NCI-H526 (cell line): ENCODE measurements around the gene POU6F2.
"Not testable (repeated sequence)": the region's sequence is repeated elsewhere in the genome, so short reads cannot be mapped to it uniquely, and the experiment has no call there.

Experiments used
- DNase-seq, 2 experiments: peaks; one replicate each; lab custom pipeline; 2025; lab: John Stamatoyannopoulos, UW

Gene POU6F2

DNA sequence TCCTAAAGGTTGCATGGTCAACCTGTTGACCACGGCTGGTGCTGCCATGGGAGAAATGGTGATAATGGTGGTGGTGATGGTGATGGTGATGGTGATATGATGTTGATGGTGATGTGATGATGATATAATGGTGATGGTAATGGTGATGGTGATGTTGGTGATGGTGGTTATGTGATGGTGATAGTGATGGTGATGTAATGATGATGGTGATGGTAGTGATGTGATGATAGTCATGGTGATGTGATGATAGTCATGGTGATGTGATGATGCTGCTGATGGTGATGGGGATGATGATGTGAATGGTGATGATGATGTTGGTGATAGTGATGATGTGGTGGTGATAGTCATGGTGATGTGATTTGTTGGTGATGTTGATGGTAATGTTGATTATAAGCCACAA, 23.9 kb downstream of the POU6F2 start:
- no peak for DNase-seq

DNA sequence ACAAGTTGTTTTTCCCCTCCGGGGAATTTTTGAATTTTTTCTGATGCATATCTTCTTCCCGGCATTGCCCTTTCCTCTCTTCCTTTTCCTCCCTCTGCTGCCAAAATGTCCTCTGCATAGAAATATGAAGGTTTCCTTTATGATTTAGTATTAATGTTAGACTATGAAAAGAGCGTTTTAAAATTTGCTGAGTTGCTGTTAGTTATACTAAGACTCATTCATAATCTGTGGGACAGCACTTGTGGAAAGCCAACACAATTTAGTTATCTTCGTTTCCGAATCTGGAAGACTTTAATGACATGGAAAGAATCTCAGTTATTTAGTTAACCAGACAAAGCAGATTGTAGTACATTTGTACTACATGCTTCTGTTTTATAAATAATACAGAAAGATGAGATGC, 25.0 kb downstream of the POU6F2 start:
- no peak for DNase-seq

DNA sequence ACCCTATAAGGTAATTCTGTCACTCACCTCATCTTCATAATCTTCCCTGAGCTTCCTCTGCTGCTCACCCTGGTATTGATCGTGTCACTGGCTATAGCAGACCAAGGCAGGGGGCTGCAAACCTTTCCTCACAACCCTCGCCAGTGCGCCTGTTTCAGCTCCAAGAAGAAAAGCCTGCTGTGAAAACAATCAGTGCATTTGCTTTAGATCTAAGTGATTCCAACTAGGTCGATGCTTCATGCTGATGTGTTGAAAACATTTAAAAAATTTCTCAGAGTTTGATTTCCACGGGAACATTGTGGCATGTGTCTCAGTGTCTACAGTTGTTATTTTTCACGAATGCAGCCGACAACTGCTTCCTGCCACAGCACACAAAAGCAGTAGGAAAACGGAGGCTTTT, 27.3 kb downstream of the POU6F2 start:
- no peak for DNase-seq

- no peak for DNase-seq
Observed at GRCh38 chr7:39005461-39005860, 27.8 kb downstream of the POU6F2 start.

DNA sequence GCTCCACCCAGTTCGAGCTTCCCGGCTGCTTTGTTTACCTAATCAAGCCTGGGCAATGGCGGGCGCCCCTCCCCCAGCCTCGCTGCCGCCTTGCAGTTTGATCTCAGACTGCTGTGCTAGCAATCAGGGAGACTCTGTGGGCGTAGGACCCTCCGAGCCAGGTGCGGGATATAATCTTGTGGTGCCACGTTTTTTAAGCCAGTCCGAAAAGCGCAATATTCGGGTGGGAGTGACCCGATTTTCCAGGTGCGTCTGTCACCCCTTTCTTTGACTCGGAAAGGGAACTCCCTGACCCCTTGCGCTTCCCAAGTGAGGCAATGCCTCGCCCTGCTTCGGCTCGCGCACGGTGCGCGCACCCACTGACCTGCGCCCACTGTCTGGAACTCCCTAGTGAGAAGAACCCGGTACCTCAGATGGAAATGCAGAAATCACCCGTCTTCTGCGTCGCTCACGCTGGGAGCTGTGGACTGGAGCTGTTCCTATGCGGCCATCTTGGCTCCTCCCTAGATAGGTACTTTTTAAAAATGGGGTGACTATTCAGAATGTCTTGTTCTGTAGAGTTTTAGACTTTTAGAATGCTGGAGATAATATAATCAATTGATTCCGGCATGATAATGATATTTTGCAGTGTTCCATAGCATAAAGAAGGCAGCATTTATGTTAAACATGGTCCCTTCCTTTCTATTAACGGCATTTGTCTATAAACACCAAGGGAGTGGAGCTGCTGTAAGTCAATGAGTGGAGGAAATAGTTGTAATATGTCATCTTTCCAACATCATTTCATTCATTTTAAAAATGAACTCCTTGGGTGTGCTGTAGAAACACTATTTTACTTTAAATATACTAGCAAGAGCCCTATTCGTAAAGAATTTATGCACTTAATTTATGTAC, 35.6 kb downstream of the POU6F2 start:
- DNase-seq = not testable (repeated sequence)

DNA sequence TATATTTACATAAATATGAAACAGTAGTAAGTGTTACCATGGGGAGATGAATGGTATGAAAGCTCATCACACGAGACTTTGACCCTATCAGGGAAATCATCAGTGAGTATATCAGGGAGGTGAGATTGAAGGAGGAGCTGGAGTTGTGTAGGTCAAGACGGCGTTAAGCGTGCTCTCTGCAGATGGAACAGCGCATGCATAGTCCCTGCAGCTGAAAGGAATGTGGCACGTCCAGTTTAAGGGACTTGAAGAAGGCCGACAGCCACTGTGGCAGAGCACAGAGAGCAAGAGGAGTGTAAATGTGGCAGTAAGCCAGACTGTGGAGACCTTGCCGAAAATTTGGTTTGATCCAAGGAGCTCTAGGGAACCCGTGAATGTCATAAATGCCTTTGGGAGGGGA, 38.9 kb downstream of the POU6F2 start:
- DNase-seq = peak; percentile 84 to 85

- peak in 1 of 2 experiments; percentile 19 for DNase-seq
Observed at GRCh38 chr7:39017369-39017915, 39.7 kb downstream of the POU6F2 start.

DNA sequence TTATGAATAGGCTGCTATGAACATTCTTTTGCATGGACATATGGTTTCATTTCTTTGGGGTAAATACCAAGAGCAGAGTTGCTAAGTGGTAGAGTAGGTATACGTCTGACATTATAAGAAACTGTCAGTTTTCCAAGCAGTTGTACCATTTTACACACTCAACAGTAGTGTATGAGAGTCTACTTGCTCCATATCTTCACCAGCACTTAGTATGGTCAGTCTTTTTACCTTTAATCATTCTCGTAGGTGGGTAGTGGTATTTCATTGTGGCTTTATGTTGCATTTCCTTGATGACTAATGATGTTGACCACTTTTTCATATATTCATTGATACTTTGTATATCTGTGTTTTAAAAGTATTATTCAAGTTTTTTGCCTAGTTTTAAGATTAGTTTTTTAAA, 45.1 kb downstream of the POU6F2 start:
- no peak for DNase-seq

GRCh38 chr7:39027491-39027890, 49.8 kb downstream of the POU6F2 start:
- no peak for DNase-seq

GRCh38 chr7:39033885-39034624, 56.3 kb downstream of the POU6F2 start:
- no peak for DNase-seq

GRCh38 chr7:39035156-39035555, 57.4 kb downstream of the POU6F2 start:
- DNase-seq = no peak

- no peak for DNase-seq
Observed at GRCh38 chr7:39035903-39036302, 58.2 kb downstream of the POU6F2 start.

- no peak for DNase-seq
Observed at GRCh38 chr7:39042670-39043069, 65.0 kb downstream of the POU6F2 start.

GRCh38 chr7:39043531-39043930, 65.8 kb downstream of the POU6F2 start:
- DNase-seq = no peak

- DNase-seq = no peak
Observed at GRCh38 chr7:39044489-39044888, 66.8 kb downstream of the POU6F2 start.

DNA sequence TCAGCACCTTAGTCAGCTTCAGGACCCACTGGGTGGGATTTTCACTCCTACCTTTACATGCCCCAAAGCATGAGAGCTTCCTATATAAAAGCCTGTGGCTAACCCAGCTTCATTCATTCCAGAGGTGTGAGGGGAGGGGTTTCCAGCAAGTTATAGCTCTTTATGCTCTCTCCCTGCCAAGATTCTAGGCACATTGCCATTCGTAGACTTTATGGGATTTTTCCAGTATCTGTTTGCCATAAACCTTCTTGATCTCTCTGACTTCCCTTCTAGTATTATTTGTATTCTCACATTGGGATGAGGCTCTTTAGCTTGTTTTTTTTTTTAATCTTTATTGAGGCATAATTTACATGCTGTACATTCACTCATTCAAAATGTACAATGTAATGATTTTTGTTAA, 67.5 kb downstream of the POU6F2 start:
- DNase-seq = no peak

- no peak for DNase-seq
Observed at GRCh38 chr7:39051279-39051678, 73.6 kb downstream of the POU6F2 start.

DNA sequence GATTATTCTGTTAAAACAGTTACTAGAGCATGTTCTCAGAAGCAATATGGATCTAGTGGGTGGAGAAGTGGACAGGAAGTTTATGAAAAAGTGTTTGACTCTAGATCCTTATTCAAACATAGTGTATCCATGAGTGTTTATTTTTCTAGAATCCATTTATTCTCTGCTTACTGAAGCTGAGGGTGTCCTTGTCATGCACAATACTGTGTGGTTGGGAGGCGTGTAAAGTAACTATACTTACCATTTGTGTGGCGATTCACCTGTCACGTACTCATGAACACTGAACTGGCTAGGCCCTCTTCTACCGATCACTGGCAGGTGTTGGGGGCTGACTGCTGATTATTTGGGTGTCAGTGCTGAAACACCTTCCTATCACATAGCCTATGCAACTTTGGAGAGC, 74.0 kb downstream of the POU6F2 start:
- no peak for DNase-seq

DNA sequence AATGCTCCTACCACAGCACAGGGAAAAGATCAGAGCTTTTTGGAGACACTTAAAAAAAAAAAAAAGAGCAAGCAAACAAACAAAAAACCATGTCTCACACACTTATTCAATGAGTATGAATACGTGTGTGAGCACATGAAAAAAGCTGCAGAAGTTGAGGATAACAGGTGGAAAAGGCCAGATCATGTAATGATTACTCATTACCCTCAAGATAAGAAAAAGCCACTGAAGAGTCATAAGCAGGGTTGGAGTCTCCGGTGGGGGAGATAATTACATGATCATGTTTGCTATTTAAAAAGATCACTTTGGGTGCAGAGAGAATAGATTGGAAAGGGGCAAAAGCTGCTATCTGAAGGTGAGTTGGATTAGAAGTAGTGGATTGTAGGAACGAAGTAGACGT, 77.0 kb downstream of the POU6F2 start:
- no peak for DNase-seq

- no peak for DNase-seq
Observed at GRCh38 chr7:39056153-39056552, 78.4 kb downstream of the POU6F2 start.

DNA sequence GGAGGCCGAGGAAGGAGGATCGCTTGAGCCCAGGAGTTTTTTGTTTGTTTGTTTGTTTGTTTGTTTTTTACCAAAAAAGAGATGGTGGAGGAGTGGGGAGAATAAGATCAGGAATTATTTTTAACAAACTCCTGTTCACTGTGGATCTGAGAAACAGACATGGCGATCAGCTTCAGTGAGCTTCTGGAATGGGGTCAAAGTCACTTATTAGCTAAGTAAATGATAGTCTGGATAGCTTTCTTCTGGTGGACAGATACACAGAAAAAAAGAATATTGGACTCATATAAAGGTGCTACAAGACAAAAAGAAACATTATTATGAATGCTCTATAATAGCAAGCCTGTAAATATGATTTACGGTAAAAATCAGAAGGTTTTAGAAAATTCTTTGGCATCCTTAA, 85.1 kb downstream of the POU6F2 start:
- DNase-seq = no peak

- DNase-seq = no peak
Observed at GRCh38 chr7:39069031-39069430, 91.3 kb downstream of the POU6F2 start.
